PC-3 (cell line): ENCODE measurements around the gene MAJIN.

Source experiments
- CTCF ChIP-seq: fragments of 300-600 bp; sonication (generic); conservative IDR thresholded peaks from 2 replicates; pipeline ENCODE4 v1.5.1; 2017; ENCODE audit warnings: antibody characterized with exemption, low read depth, mild to moderate bottlenecking, low read length
- EZH2 ChIP-seq: fragments of 300-600 bp; sonication (generic); IDR thresholded peaks from one replicate; pipeline ENCODE4 v1.6.1; 2017; ENCODE audit warnings: antibody characterized with exemption, mild to moderate bottlenecking, low read length; ENCODE audit not compliant: unreplicated experiment
- EZH2phosphoT487 ChIP-seq: fragments of 300-600 bp; sonication (generic); IDR thresholded peaks from 2 replicates; pipeline ENCODE4 v1.6.1; 2018; ENCODE audit warnings: mild to moderate bottlenecking, antibody characterized with exemption, low read length, borderline replicate concordance

DNA sequence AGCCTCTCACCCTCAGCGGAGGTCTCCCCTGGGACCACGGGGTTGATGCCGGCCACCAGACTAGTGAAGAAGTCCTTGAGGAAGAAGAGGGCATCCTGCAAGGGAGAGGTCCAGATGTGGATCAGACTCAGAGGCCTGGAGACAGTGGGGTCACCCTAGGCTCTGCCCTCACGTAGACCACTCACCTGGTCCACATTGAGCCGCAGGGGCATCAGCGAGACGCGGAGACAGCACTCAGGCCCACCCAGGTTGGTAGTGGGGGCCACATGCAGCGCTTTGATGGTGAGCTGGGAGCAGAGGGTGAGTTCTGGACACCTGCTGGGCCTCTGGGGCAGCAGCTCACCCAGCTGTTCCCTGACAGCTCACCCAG lies 73.8 kb downstream of the MAJIN start:
- no peak for TF ChIP-seq EZH2
- no peak for TF ChIP-seq CTCF
- no peak for TF ChIP-seq EZH2phosphoT487
